Activated CD8-positive, alpha-beta memory T cell treated with anti-CD3 and anti-CD28 coated beads, Interleukin-2, amount 10 ng/mL, durations not matched to agents 7 days and 5 days (primary cell): ENCODE measurements around the gene MOAP1. TPM values are rescaled to one million over a fixed set of nuclear protein-coding genes. Genes with fewer than 3 reads are reported as not detected.
"Not testable (repeated sequence)": the region's sequence is repeated elsewhere in the genome, so short reads cannot be mapped to it uniquely, and the experiment has no call there.

ENCODE experiments used
- ATAC-seq: fragments of 150-1000 bp; cut with Tn5 transposase; one replicate; pipeline ENCODE4 v1.10.0; 2021; ENCODE audit warnings: moderate library complexity
- CTCF ChIA-PET: fragments of 350-600 bp; sonication (Branson Sonifier 250); formaldehyde crosslinking; loops from one replicate; lab custom pipeline; 2021; ENCODE audit warnings: antibody characterized with exemption; lab: Charles Lee
- DNase-seq: peaks from one replicate; pipeline ENCODE4 v3.0.0-alpha.2; 2020
- H3K27ac Mint-ChIP-seq: one replicate; pipeline ENCODE4 v1.8.0; 2021; ENCODE audit warnings: mild to moderate bottlenecking, mixed read lengths
- H3K27me3 Mint-ChIP-seq: one replicate; pipeline ENCODE4 v1.8.0; 2021; ENCODE audit warnings: mixed read lengths
- H3K36me3 Mint-ChIP-seq: one replicate; pipeline ENCODE4 v1.8.0; 2021; ENCODE audit warnings: mild to moderate bottlenecking, mixed read lengths
- H3K4me1 Mint-ChIP-seq: one replicate; pipeline ENCODE4 v1.8.0; 2021; ENCODE audit warnings: mixed read lengths
- H3K4me3 Mint-ChIP-seq: one replicate; pipeline ENCODE4 v1.8.0; 2021; ENCODE audit warnings: mild to moderate bottlenecking, moderate library complexity, mixed read lengths
- H3K9me3 Mint-ChIP-seq: one replicate; pipeline ENCODE4 v1.8.0; 2022; ENCODE audit warnings: low read depth, mixed read lengths
- total RNA-seq, 2 experiments: library from RNA; stranded (reverse); gene quantifications; one replicate each; pipeline ENCODE4 v1.2.3, GENCODE V29; 2021

Gene MOAP1
- total RNA-seq, 2 experiments from 2014 or later: 18.2 to 19.5 TPM

DNA sequence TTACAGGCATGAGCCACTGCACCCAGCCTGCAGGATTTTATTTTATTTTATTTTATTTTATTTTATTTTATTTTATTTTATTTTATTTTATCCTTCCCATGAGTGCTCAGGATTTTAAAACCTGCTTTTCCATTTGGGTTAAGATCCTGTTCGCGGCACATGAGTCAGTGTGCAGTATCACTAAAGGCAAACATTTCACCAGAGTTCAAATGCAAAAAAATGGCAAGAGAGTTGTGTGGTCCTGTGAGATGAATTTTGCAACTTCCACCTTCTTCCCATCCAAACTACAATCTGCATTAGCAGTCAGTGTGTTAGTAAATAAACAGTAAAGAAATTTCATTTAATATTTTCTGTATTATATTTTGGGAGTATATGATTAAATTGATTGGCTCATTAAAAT, 29.0 kb downstream of the MOAP1 start:
- CTCF ChIA-PET: interaction anchor here (1.1 kb wide), 1 partner anchor 43 kb away, joined by 4 read pairs; no protein-coding TSS in a partner anchor
- DNase-seq (no peak), ATAC-seq (no peak)
- peaks cover 9% of the 10 kb centered on the region for H3K4me1 Mint-ChIP-seq
- H3K4me3 Mint-ChIP-seq: no peak overlapping the region
- H3K36me3 Mint-ChIP-seq: no peaks in the 10 kb centered on the region
- H3K27ac Mint-ChIP-seq: no peak overlapping the region
- H3K9me3 Mint-ChIP-seq: no peaks in the 10 kb centered on the region
- no peaks in the 10 kb centered on the region for H3K27me3 Mint-ChIP-seq

DNA sequence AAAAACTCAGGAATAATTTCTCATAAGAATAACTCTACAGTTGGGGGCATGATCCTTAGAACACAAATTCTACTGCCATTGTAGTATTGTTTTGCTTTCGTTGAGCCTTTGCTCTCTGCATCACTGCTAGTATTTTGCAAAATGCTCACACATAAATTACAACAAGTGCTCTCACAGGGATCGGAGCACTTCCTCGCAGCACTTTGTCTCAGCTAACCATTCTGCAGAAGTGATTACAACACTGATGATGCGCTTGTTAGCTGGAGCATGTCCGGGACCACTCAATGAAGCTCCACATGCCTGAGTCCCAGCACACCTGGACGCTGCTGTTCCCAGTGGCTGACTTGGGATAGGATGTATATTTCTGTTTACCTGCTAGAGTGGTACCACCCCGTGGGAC, 31.6 kb downstream of the MOAP1 start:
- no peak overlapping the region for H3K27ac Mint-ChIP-seq
- no peak for ATAC-seq

DNA sequence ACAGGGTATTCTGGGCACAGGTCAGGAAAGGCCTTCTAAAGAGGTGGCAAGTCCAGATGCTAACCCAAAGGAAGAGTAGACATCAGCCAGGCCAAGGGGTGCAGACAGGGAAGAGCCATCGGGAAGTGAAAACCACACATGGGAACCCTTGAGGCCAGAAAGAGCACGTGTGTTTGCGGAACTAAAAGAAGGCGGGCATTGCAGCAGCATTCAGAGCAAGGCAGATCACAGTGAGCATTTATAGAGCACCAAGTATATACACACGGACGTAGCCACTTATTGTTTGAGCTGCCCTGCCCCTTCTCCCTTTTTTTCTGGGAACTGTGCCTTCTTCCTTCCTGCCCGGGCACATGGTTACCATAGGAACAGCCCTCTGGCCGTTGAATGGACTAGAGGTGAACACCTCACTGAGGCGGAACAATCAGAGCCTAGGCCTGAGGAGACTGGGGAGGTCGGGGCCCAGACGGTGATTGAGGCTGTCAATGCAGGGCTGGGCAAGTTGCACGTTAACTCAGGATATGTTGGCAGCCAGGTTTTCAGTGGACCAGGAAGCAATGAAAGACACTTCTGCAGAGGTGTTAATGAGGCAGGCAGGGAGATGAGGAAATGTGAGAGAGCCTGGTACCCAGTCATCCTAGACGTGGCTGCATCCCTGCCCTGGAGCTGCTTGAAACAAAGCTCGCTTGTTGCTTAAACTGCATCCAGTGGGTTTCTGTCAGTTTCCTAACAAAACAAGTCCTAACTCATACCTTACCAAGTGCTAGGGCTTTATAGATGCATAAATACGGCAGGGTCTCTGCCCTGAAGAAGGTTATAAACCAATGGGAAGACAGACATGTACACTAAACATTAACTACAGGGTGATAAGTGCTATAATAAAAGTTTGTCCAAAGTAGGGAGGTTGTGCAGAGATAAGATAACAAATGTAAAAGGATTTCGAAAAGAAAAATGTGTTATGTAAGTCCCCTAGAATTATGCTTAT, 34.2 kb downstream of the MOAP1 start:
- Mint-ChIP-seq H3K4me3 (no peak overlapping the region), H3K27ac (no peak overlapping the region), H3K4me1 (peaks cover 22% of the 10 kb centered on the region), H3K27me3 (no peaks in the 10 kb centered on the region), H3K36me3 (no peaks in the 10 kb centered on the region), H3K9me3 (no peaks in the 10 kb centered on the region)
- no peak for ATAC-seq
- no peak for DNase-seq
- CTCF ChIA-PET: no interaction called here

More for the DNA sequence above, 31.6 kb downstream of the MOAP1 start:
- Mint-ChIP-seq H3K4me3 (no peak overlapping the region), H3K4me1 (peaks cover 12% of the 10 kb centered on the region), H3K9me3 (no peaks in the 10 kb centered on the region), H3K27me3 (no peaks in the 10 kb centered on the region), H3K36me3 (no peaks in the 10 kb centered on the region)
- CTCF ChIA-PET: no interaction called here
- no peak for DNase-seq

DNA sequence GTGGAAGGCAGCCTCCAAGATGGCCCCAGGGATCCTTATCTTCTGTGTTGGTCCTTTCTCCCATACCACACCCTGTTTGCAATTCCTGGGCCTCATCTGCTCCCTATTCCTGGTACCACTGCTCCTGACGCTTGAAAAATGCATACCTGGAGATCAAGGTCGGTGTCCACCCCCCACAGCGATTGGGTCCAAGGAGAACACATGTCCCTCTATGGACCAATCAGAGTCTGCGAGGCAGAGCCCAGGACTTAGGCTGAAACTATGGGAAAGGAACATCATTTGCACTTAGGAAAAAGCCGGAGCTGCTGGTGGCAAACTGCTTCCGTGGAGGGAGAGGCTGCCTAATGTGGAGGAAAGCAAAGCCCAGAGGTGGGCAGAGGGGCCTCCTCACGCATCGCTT, 35.7 kb downstream of the MOAP1 start:
- ATAC-seq: no peak
- H3K27me3 Mint-ChIP-seq: no peaks in the 10 kb centered on the region
- peaks cover 23% of the 10 kb centered on the region for H3K4me1 Mint-ChIP-seq
- CTCF ChIA-PET: no interaction called here
- no peaks in the 10 kb centered on the region for H3K36me3 Mint-ChIP-seq
- H3K27ac Mint-ChIP-seq: no peak overlapping the region
- no peak overlapping the region for H3K4me3 Mint-ChIP-seq
- DNase-seq: no peak
- no peaks in the 10 kb centered on the region for H3K9me3 Mint-ChIP-seq

DNA sequence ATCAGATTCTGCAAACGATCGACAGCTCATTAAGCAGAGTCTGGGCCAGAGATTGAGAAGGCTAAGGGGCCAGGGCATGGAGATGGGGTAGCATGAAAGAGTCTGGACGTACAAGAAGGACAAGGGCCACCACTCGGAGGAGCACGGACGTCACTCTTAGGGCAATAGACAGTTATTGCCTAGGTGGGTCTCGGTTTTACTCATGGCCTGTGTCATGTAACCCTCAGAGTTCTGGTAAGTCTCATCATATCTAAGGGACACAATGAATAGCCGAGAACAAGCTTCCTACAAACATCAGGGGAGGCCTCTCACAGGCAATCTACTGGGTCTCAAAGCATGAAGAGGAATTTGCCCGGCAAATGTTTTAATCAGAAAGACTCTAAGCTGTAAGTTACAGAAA, 38.6 kb downstream of the MOAP1 start:
- no peaks in the 10 kb centered on the region for H3K9me3 Mint-ChIP-seq
- ATAC-seq (peak; percentile 79), DNase-seq (peak; percentile 65)
- no peaks in the 10 kb centered on the region for H3K36me3 Mint-ChIP-seq
- CTCF ChIA-PET: interaction anchor here (0.8 to 2.7 kb wide), 8 partner anchors 9 to 194 kb away, joined by 3 to 11 read pairs (median 4); partner anchors contain the start of genes GON7, ITPK1 and UBR7
- H3K4me3 Mint-ChIP-seq: peak overlapping the region; percentile 1
- peak overlapping the region; percentile 78 for H3K27ac Mint-ChIP-seq
- H3K4me1 Mint-ChIP-seq: peaks cover 17% of the 10 kb centered on the region
- H3K27me3 Mint-ChIP-seq: no peaks in the 10 kb centered on the region

DNA sequence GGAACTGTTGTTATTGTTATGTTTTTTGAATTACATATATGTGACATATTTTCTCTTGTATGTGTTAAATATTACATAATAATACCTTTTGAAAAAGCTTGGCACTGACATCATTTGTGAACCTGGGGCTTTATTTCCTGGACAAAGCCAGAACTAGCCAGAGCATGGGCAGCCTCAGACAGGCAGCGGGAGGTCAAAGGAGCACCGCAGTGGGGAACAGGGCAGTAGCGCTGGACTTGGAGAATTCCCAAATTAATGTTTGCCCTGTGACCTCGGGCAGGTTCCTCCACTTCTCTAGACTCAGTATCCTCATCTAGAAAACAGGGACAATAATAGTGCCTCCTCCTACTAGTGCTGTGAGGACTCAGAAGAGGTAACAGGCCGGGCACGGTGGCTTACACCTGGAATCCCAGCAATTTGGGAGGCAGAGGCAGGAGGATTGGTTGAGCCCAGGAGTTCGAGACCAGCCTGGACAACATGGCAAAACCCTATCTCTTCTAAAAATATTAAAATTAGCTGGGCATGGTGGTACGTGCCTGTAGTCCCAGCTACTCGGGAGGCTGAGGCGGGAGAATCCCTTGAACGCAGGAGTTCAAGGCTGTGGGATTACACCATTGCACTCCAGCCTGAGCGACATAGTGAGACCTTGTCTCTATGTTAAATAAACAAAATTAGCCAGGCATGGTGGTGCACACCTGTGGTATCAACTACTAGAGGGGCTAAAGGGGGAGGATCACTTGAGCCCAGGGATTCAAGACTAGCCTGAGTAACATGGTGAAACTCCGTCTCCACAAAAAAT, 41.6 kb downstream of the MOAP1 start:
- Mint-ChIP-seq H3K9me3 (no peaks in the 10 kb centered on the region), H3K27me3 (no peaks in the 10 kb centered on the region), H3K27ac (no peak overlapping the region), H3K36me3 (no peaks in the 10 kb centered on the region), H3K4me3 (no peak overlapping the region), H3K4me1 (peaks cover 15% of the 10 kb centered on the region)
- no peak for ATAC-seq
- CTCF ChIA-PET: interaction anchor here (1.0 to 13.7 kb wide), 3 partner anchors 11 to 191 kb away, joined by 3 to 269 read pairs (median 6); partner anchors contain the start of gene ITPK1
- DNase-seq: no peak

DNA sequence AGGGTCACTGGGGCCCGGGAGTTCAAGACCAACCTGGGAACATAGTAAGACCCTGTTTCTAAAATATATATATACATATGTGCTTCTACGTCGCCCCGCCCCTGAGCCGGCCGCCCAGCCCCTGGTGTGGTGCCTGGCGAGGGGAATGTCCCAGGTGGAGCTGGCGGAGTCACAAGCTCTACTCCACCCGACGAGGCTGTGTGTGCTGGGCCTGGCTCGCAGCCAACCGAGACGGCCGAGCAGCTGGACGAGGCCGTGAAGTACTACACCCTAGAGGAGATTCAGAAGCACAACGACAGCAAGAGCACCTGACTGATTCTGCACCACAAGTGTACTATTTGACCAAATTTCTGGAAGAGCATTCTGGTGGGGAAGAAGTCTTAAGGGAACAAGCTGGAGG, 46.8 kb downstream of the MOAP1 start:
- Mint-ChIP-seq H3K27ac (no peak overlapping the region), H3K36me3 (no peaks in the 10 kb centered on the region), H3K4me1 (peaks cover 5% of the 10 kb centered on the region), H3K4me3 (no peak overlapping the region), H3K9me3 (no peaks in the 10 kb centered on the region), H3K27me3 (no peaks in the 10 kb centered on the region)
- DNase-seq (no peak), ATAC-seq (no peak)
- CTCF ChIA-PET: interaction anchor here (2.0 to 13.7 kb wide), 4 partner anchors 20 to 186 kb away, joined by 6 to 269 read pairs (median 16); partner anchors contain the start of gene ITPK1

DNA sequence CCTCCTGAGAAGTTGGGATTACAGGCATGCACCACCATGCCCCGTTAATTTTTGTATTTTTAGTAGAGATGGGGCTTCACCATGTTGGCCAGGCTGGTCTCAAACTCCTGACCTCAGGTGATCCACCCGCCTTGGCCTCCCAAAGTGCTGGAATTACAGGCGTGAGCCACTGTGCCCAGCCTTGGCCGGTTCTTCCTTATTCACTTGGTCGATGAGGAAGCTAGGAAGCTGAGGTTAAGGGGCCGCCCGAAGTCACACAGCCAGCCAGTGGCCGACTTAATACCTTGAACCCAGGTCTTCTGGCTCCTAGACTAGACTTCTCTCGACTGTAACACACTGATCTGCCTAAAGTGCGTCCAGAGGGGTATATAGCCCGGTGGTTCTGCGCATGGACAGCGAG, 48.2 kb downstream of the MOAP1 start:
- CTCF ChIA-PET: interaction anchor here (1.8 to 13.7 kb wide), 2 partner anchors 10 to 19 kb away, joined by 4 to 269 read pairs; partner anchors contain the start of gene ITPK1
- not testable (repeated sequence) for H3K36me3 Mint-ChIP-seq, ATAC-seq

DNA sequence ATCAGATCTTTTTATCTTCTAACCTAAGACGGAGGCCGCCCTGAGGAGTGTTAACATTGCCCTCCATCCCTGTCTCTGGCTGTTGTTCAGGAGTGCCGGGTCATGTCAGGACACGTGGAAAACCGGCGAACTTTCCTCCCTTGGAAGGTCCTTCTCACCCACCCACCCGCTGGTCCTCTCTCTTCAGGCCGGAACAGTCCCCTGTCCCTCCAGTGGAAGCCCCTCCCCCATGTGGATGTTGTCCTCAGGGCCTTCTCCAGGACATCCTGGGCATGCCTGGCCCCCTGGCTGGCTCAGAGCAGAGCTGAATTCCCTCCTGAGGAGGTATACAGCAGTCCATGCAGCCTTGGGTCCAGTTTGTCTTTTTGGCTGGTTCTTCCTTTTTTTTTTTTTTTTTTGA, 48.7 kb downstream of the MOAP1 start:
- no peaks in the 10 kb centered on the region for H3K36me3 Mint-ChIP-seq
- no peaks in the 10 kb centered on the region for H3K27me3 Mint-ChIP-seq
- H3K27ac Mint-ChIP-seq: no peak overlapping the region
- no peaks in the 10 kb centered on the region for H3K9me3 Mint-ChIP-seq
- peaks cover 5% of the 10 kb centered on the region for H3K4me1 Mint-ChIP-seq
- CTCF ChIA-PET: interaction anchor here (1.8 to 13.7 kb wide), 2 partner anchors 10 to 18 kb away, joined by 4 to 269 read pairs; partner anchors contain the start of gene ITPK1
- H3K4me3 Mint-ChIP-seq: no peak overlapping the region
- DNase-seq (no peak), ATAC-seq (no peak)

More for the DNA sequence above, 48.2 kb downstream of the MOAP1 start:
- DNase-seq, H3K9me3 Mint-ChIP-seq, H3K27ac Mint-ChIP-seq, H3K27me3 Mint-ChIP-seq, H3K4me1 Mint-ChIP-seq, H3K4me3 Mint-ChIP-seq: not testable (repeated sequence)

DNA sequence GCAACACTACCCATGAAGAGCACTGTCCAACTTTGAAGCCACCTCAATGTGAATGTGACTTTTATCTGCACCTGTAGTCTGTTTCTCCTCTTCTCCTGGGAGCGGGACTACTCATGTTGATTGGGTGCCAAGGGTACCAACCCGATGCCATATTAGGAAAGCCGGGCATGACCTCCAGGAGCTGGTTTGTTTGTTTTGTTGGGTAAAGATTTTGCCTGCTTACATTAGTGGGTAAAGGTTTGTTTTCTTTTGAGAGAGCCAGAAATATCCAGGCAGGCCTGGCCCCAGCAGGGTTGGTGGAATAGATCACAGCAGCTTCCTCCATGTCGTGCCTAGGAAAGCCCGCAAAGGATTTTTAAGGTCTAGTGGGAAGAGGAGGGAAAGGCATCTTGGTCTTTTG, 49.3 kb downstream of the MOAP1 start:
- H3K27me3 Mint-ChIP-seq: no peaks in the 10 kb centered on the region
- DNase-seq: no peak
- no peak for ATAC-seq
- H3K4me3 Mint-ChIP-seq: no peak overlapping the region
- no peak overlapping the region for H3K27ac Mint-ChIP-seq
- no peaks in the 10 kb centered on the region for H3K9me3 Mint-ChIP-seq
- H3K36me3 Mint-ChIP-seq: no peaks in the 10 kb centered on the region
- H3K4me1 Mint-ChIP-seq: peaks cover 5% of the 10 kb centered on the region
- CTCF ChIA-PET: interaction anchor here (13.7 kb wide), 1 partner anchor 18 kb away, joined by 269 read pairs; the partner anchor contains the start of gene ITPK1

DNA sequence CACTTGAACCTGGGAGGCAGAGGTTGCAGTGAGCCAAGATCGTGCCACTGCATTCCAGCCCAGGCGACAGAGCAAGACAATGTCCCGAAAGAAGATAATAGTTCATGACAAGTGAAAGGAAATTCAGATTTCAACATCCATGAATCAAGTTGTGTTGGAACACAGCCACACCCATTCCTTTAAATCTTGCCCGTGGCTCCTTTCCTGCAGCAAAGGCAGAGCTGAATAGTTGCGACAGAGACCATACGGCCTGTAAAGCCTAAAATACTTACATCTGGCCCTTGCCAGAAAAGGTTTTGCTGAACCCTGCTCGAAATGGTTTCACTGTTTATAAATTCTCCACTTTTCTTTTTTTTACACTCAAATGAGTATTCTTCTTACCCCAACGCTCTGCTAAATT, 51.2 kb downstream of the MOAP1 start:
- CTCF ChIA-PET: interaction anchor here (0.7 to 13.7 kb wide), 9 partner anchors 16 to 181 kb away, joined by 3 to 269 read pairs (median 6); partner anchors contain the start of gene ITPK1
- H3K36me3 Mint-ChIP-seq: no peaks in the 10 kb centered on the region
- peaks cover 7% of the 10 kb centered on the region for H3K27me3 Mint-ChIP-seq
- no peak overlapping the region for H3K27ac Mint-ChIP-seq
- H3K9me3 Mint-ChIP-seq: no peaks in the 10 kb centered on the region
- H3K4me1 Mint-ChIP-seq: no peaks in the 10 kb centered on the region
- DNase-seq: no peak
- no peak for ATAC-seq
- H3K4me3 Mint-ChIP-seq: no peak overlapping the region

DNA sequence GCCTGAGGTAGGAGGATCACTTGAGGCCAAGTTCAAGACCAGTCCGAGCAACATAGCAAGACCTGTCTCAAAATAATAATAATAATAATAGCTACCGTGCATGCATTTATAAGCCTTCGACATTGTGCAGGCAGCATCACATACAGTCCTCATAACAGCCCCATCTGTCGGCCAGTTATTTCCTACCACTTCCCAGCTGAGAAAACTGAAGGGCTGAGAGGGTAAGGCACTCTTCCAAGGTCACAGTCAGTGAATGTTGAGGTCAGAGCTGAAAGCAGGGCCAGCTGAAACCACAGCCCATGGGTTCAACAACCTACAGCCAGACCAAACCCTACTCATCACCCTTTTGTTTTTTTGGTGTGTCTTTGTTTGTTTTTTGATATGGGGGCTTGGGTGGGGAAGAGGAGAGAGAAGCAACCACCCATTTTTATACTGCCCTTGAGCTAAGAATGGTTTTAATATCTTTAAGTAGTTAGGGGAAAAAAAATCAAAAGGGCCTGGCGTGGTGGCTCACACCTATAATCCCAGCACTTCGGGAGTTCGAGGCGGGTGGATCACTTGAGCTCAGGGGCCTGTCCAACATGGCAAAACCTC, 52.1 kb downstream of the MOAP1 start:
- Mint-ChIP-seq H3K4me3 (no peak overlapping the region), H3K9me3 (no peaks in the 10 kb centered on the region), H3K27me3 (peaks cover 12% of the 10 kb centered on the region), H3K4me1 (no peaks in the 10 kb centered on the region), H3K36me3 (no peaks in the 10 kb centered on the region), H3K27ac (no peak overlapping the region)
- CTCF ChIA-PET: interaction anchor here (0.7 to 13.7 kb wide), 21 partner anchors 8 to 252 kb away, joined by 3 to 269 read pairs (median 3); partner anchors contain the start of gene ITPK1
- ATAC-seq (peak; percentile 57), DNase-seq (peak; percentile 50)
